ENCODE measurements around the gene ASB2. TPM values are rescaled to one million over a fixed set of nuclear protein-coding genes. Genes with fewer than 3 reads are reported as not detected.

Gene ASB2
- total and polyA plus RNA-seq, 2 of the 8 experiments (the other 6 are each of a cell fraction or from before 2014, with no cell fraction given), result 1.0 to 2.1 TPM

DNA sequence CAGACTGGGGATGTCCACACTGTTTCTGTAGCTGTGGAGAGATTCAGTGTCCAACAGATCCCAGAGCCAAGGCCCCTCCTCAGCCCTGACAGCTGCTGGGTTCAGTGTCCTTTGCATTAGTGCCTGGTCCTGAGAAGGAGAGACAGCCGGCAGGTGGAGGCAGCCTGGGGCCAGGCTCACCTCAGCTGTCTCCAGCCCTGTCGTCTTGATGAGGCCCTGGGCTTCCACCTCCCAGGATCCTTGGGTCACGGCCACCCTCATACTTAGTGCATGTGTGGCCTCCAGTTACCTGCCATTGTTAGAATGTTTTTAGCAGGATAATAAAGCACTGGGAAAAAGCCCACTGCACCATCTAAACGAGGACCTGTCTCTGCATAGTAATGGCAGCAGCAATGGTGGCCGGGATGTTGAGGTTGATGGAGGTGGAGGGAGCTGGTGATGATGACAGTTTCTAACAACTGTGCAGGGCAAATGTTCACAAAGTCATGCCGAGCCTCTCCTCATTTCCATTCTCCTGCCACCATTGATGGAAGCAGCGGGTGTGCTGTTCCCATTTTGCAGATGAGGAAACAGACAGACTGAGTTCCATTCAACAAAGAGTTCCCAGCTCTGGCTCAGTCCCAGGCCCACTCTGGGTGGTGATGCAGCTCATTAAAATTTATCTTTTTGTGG lies 17.7 kb downstream of the ASB2 start:
- no peaks in the 10 kb centered on the region for H3K9me3 ChIP-seq (ENCODE audit: insufficient read depth in 2 of 2, low read depth in 1 of 2, low read length in 1 of 2)
- H3K23ac ChIP-seq (ENCODE audit: insufficient read length), result no peak overlapping the region
- ChIA-PET CTCF (ENCODE audit: partially characterized antibody) (interaction anchor here (0.8 to 8.0 kb wide), 9 partner anchors 12 to 178 kb away, joined by 3 to 37 read pairs (median 6); no protein-coding TSS in a partner anchor), POLR2A (ENCODE audit: partially characterized antibody) (no interaction called here)
- no peaks in the 10 kb centered on the region for H3K23me2 ChIP-seq (ENCODE audit: low read depth, low read length)
- no peaks in the 10 kb centered on the region for H3K79me2 ChIP-seq (ENCODE audit: control insufficient read depth in 1 of 2, insufficient read depth in 2 of 2, low read length in 2 of 2)
- no peak overlapping the region for H2BK120ac ChIP-seq (replicated peaks; ENCODE audit: low read depth, low read length)
- H3K36me3 ChIP-seq (ENCODE audit: control insufficient read depth in 2 of 4, insufficient read depth in 4 of 4, low read length in 3 of 4), result no peaks in the 10 kb centered on the region
- H2AFZ ChIP-seq (ENCODE audit: low read length), result no peak overlapping the region
- no peak overlapping the region; the same call in 1 of the 2 replicates for H4K8ac ChIP-seq (ENCODE audit: extremely low read depth, insufficient read depth, low read length)
- peak overlapping the region; percentile 8; the same call in 1 of the 2 replicates for H2BK15ac ChIP-seq (ENCODE audit: low read length)
- 0 out of 2 replicates have a peak overlapping the region, but pooled peaks have one; percentile 13 for H2BK5ac ChIP-seq (ENCODE audit: low read depth, low read length)
- peak overlapping the region; percentile 39; the same call in 1 of the 2 replicates for H3K18ac ChIP-seq (ENCODE audit: extremely low read depth, low read length)
- H3K27me3 ChIP-seq (replicated peaks in 1 of 4; ENCODE audit: control insufficient read depth in 3 of 4, extremely low read depth in 1 of 4, insufficient read depth in 3 of 4, low read length in 3 of 4), result peaks cover 0 to 1% (median 0%) of the 10 kb centered on the region in 4 experiments; a peak in 1 of 7 replicates
- H3K4ac ChIP-seq (replicated peaks; ENCODE audit: insufficient read length, low read depth, low read length), result peak overlapping the region; percentile 49
- no peaks in the 10 kb centered on the region for H4K20me1 ChIP-seq (replicated peaks in 1 of 2; ENCODE audit: control insufficient read depth in 1 of 2, insufficient read depth in 2 of 2, low read length in 2 of 2)
- H3K79me1 ChIP-seq (ENCODE audit: low read depth, low read length), result no peaks in the 10 kb centered on the region
- 92% methylated on average over 7 of the region's 7 CpGs; no CpG with 5 or more reads in 1 of the 2 experiments for WGBS, 2 experiments (ENCODE audit: extremely low coverage in 1 of 2, insufficient coverage in 1 of 2, insufficient read length in 1 of 2, insufficient replicate concordance in 2 of 2, low coverage in 1 of 2, low lambda C conversion rate in 2 of 2, missing lambda C conversion rate in 1 of 2)
- H2BK12ac ChIP-seq (ENCODE audit: low read depth, low read length), result 0 out of 2 replicates have a peak overlapping the region, but pooled peaks have one; percentile 80
- H3K56ac ChIP-seq (replicated peaks; ENCODE audit: insufficient read length, low read depth, low read length), result no peak overlapping the region
- peaks cover 0 to 15% (median 8%) of the 10 kb centered on the region in 4 experiments; a peak in 5 of 7 replicates for H3K4me1 ChIP-seq (replicated peaks in 1 of 4; ENCODE audit: control insufficient read depth in 3 of 4, insufficient read depth in 4 of 4, low read length in 3 of 4)
- no peak overlapping the region for H4K5ac ChIP-seq (ENCODE audit: insufficient read length, low read depth, low read length)
- H2BK20ac ChIP-seq (ENCODE audit: low read length), result no peak overlapping the region
- H4K91ac ChIP-seq (replicated peaks; ENCODE audit: insufficient read length, low read length), result peak overlapping the region; percentile 62
- no peak for TF ChIP-seq TAF7 (optimal IDR thresholded peaks at IDR 0.05; ENCODE audit: borderline replicate concordance, low read depth, low read length)
- 0 out of 2 replicates have a peak, but pooled peaks have one; percentile 63 for TF ChIP-seq KDM1A (IDR thresholded peaks at IDR 0.05; ENCODE audit: borderline replicate concordance, low read length)
- no peak for DNase-seq (ENCODE audit: low read depth in 1 of 2, low spot score in 2 of 2)
- H3K14ac ChIP-seq (ENCODE audit: insufficient read length), result no peak overlapping the region
- no peak overlapping the region; the same call in 1 of the 2 replicates for H3K27ac ChIP-seq (ENCODE audit: low read depth, low read length)
- H3K4me3 ChIP-seq (ENCODE audit: extremely low read depth in 1 of 4, insufficient read depth in 2 of 4, low read depth in 3 of 4, low read length in 4 of 4), result no peak overlapping the region
- peak overlapping the region; percentile 71; the same call in 1 of the 2 replicates for H2AK5ac ChIP-seq (ENCODE audit: low read depth, low read length)
- peak overlapping the region in 1 of 2 experiments; percentile 26; a peak in 1 of 4 replicates for H3K4me2 ChIP-seq (ENCODE audit: insufficient read depth in 1 of 2, low read depth in 2 of 2, low read length in 2 of 2)
- no peak overlapping the region; a peak in 1 of 7 replicates for H3K9ac ChIP-seq (replicated peaks in 1 of 4; ENCODE audit: extremely low read depth in 1 of 4, low read depth in 3 of 4, low read length in 3 of 4)
- FAIRE-seq, result no peak
